ENCODE results near the gene PFDN2. TPM values are rescaled to one million over a fixed set of nuclear protein-coding genes. Genes with fewer than 3 reads are reported as not detected.
A peak's percentile ranks its signal among the peaks of the same experiment; 100 is the strongest.

Gene PFDN2
- total and polyA plus RNA-seq, 9 donors = 18.1 to 94.4 (median 48.1) TPM

- no peaks in the 10 kb centered on the region for H3K9me3 ChIP-seq
- peaks cover 10% of the 10 kb centered on the region for H3K4me1 ChIP-seq (ENCODE audit: insufficient read depth)
- intact Hi-C loops (cut with DNase I) = no loop called here
- H3K27me3 ChIP-seq = no peaks in the 10 kb centered on the region
- DNase-seq = no peak
- H3K27ac ChIP-seq = peak overlapping the region in 1 of 2 donors; percentile 73
- H3K4me3 ChIP-seq = peak overlapping the region; percentile 93
- no peak for TF ChIP-seq EP300 (IDR thresholded peaks at IDR 0.05)
- no peak for TF ChIP-seq POLR2A (IDR thresholded peaks at IDR 0.05)
- TF ChIP-seq CTCF (IDR thresholded peaks at IDR 0.05) = no peak
- 51 to 59% (median 58%) methylated on average over 14 of the region's 14 CpGs for WGBS, 3 donors
- H3K36me3 ChIP-seq = no peaks in the 10 kb centered on the region
Measured at GRCh38 chr1:161164901-161165610, 47.2 kb upstream of the PFDN2 start.

- peaks cover 14% of the 10 kb centered on the region for H3K4me1 ChIP-seq (ENCODE audit: insufficient read depth)
- H3K4me3 ChIP-seq = no peak overlapping the region
- intact Hi-C loops (cut with DNase I) = no loop called here
- H3K27ac ChIP-seq = no peak overlapping the region
- DNase-seq = no peak
- no peaks in the 10 kb centered on the region for H3K27me3 ChIP-seq
- H3K36me3 ChIP-seq = no peaks in the 10 kb centered on the region
- no peaks in the 10 kb centered on the region for H3K9me3 ChIP-seq
- no peak for TF ChIP-seq POLR2A (IDR thresholded peaks at IDR 0.05)
- TF ChIP-seq CTCF (IDR thresholded peaks at IDR 0.05) = no peak
- TF ChIP-seq EP300 (IDR thresholded peaks at IDR 0.05) = no peak
- 82 to 83% (median 82%) methylated on average over 5 of the region's 5 CpGs for WGBS, 3 donors
Measured at GRCh38 chr1:161163793-161164192, 46.0 kb upstream of the PFDN2 start.

GRCh38 chr1:161162806-161163205, 45.0 kb upstream of the PFDN2 start:
- TF ChIP-seq EP300 (IDR thresholded peaks at IDR 0.05) (no peak), CTCF (IDR thresholded peaks at IDR 0.05) (no peak), POLR2A (IDR thresholded peaks at IDR 0.05) (no peak)
- DNase-seq = peak in 1 of 5 donors; percentile 15
- Histone ChIP-seq H3K9me3 (no peaks in the 10 kb centered on the region), H3K27me3 (no peaks in the 10 kb centered on the region), H3K4me1 (ENCODE audit: insufficient read depth) (peaks cover 13% of the 10 kb centered on the region), H3K4me3 (no peak overlapping the region), H3K36me3 (no peaks in the 10 kb centered on the region), H3K27ac (no peak overlapping the region)
- WGBS, 3 donors = 85 to 92% (median 86%) methylated on average over 10 of the region's 10 CpGs
- intact Hi-C loops (cut with DNase I) = no loop called here

- intact Hi-C loops (cut with DNase I) = no loop called here
- Histone ChIP-seq H3K27ac (no peak overlapping the region), H3K27me3 (no peaks in the 10 kb centered on the region), H3K4me1 (ENCODE audit: insufficient read depth) (peaks cover 10% of the 10 kb centered on the region), H3K4me3 (no peak overlapping the region), H3K36me3 (no peaks in the 10 kb centered on the region), H3K9me3 (no peaks in the 10 kb centered on the region)
- DNase-seq = peak in 1 of 5 donors; percentile 12
- WGBS, 3 donors = 66 to 71% (median 68%) methylated on average over 7 of the region's 7 CpGs
- TF ChIP-seq EP300 (IDR thresholded peaks at IDR 0.05) (no peak), POLR2A (IDR thresholded peaks at IDR 0.05) (no peak), CTCF (IDR thresholded peaks at IDR 0.05) (no peak)
Measured at GRCh38 chr1:161162052-161162451, 44.2 kb upstream of the PFDN2 start.
